ENCODE data around the gene SDK1.
"Not testable (repeated sequence)": the region's sequence is repeated elsewhere in the genome, so short reads cannot be mapped to it uniquely, and the experiment has no call there.

Gene SDK1

GRCh38 chr7:4093483-4093882, 792.4 kb downstream of the SDK1 start:
- POLR2A ChIA-PET (ENCODE audit: low non-redundant PET): no interaction called here
- no peak for DNase-seq (ENCODE audit: low spot score)

GRCh38 chr7:4094158-4094557, 793.1 kb downstream of the SDK1 start:
- DNase-seq (ENCODE audit: low spot score); H3K27ac ChIP-seq; POLR2A ChIA-PET (ENCODE audit: low non-redundant PET); CTCF ChIA-PET: not testable (repeated sequence)

More at GRCh38 chr7:4093483-4093882, 792.4 kb downstream of the SDK1 start:
- TF ChIP-seq CTCF (conservative IDR thresholded peaks at IDR 0.05; ENCODE audit: low read depth): no peak
- H3K27ac ChIP-seq: no peak overlapping the region
- CTCF ChIA-PET: no interaction called here

GRCh38 chr7:4097001-4097609, 796.1 kb downstream of the SDK1 start:
- POLR2A ChIA-PET (ENCODE audit: low non-redundant PET): no interaction called here
- TF ChIP-seq CTCF (conservative IDR thresholded peaks at IDR 0.05; ENCODE audit: low read depth): no peak
- no peak overlapping the region for H3K27ac ChIP-seq
- no peak for DNase-seq (ENCODE audit: low spot score)
- CTCF ChIA-PET: no interaction called here

GRCh38 chr7:4098169-4098568, 797.1 kb downstream of the SDK1 start:
- POLR2A ChIA-PET (ENCODE audit: low non-redundant PET): no interaction called here
- CTCF ChIA-PET: no interaction called here
- DNase-seq (ENCODE audit: low spot score): no peak
- no peak overlapping the region for H3K27ac ChIP-seq
- no peak for TF ChIP-seq CTCF (conservative IDR thresholded peaks at IDR 0.05; ENCODE audit: low read depth)

GRCh38 chr7:4099651-4100050, 798.6 kb downstream of the SDK1 start:
- ChIA-PET CTCF (no interaction called here), POLR2A (ENCODE audit: low non-redundant PET) (no interaction called here)
- H3K27ac ChIP-seq: no peak overlapping the region
- DNase-seq (ENCODE audit: low spot score): no peak
- no peak for TF ChIP-seq CTCF (conservative IDR thresholded peaks at IDR 0.05; ENCODE audit: low read depth)

- ChIA-PET CTCF (no interaction called here), POLR2A (ENCODE audit: low non-redundant PET) (no interaction called here)
- DNase-seq (ENCODE audit: low spot score): no peak
- TF ChIP-seq CTCF (conservative IDR thresholded peaks at IDR 0.05; ENCODE audit: low read depth): no peak
- H3K27ac ChIP-seq: no peak overlapping the region
Measured at GRCh38 chr7:4100148-4100547, 799.1 kb downstream of the SDK1 start.

GRCh38 chr7:4100691-4101090, 799.6 kb downstream of the SDK1 start:
- ChIA-PET POLR2A (ENCODE audit: low non-redundant PET) (no interaction called here), CTCF (no interaction called here)
- TF ChIP-seq CTCF (conservative IDR thresholded peaks at IDR 0.05; ENCODE audit: low read depth): no peak
- DNase-seq (ENCODE audit: low spot score): no peak
- no peak overlapping the region for H3K27ac ChIP-seq
